ENCODE measurements around the gene TUBGCP2. TPM values are rescaled to one million over a fixed set of nuclear protein-coding genes. Genes with fewer than 3 reads are reported as not detected.

Gene TUBGCP2
- total and polyA plus RNA-seq, 2 of the 13 experiments (the other 11 are each of a cell fraction or from before 2014, with no cell fraction given), result 21.3 to 34.5 TPM

- TF ChIP-seq ARID5B (CRISPR knock-in tag; IDR thresholded peaks at IDR 0.05) (peak; percentile 26; the same call in 1 of the 2 replicates), SRSF9 (IDR thresholded peaks at IDR 0.05; ENCODE audit: borderline replicate concordance, insufficient read depth, low read depth, low read length, poor library complexity, severe bottlenecking) (no peak), IRF2 (CRISPR knock-in tag; IDR thresholded peaks at IDR 0.05) (peak; percentile 63; the same call in 1 of the 2 replicates), MAX (IDR thresholded peaks at IDR 0.05) (peak; percentile 74), JARID2 (CRISPR knock-in tag; IDR thresholded peaks at IDR 0.05; ENCODE audit: insufficient replicate concordance) (peak; percentile 87), NCOA2 (CRISPR knock-in tag; IDR thresholded peaks at IDR 0.05) (no peak), ERF (CRISPR knock-in tag; IDR thresholded peaks at IDR 0.05) (no peak), SMARCC2 (IDR thresholded peaks at IDR 0.05) (no peak), KAT7 (CRISPR knock-in tag; IDR thresholded peaks at IDR 0.05; ENCODE audit: borderline replicate concordance) (no peak), SALL1 (CRISPR knock-in tag; IDR thresholded peaks at IDR 0.05) (peak; percentile 67), ZNF263 (CRISPR knock-in tag; IDR thresholded peaks at IDR 0.05) (peak; percentile 99), EZH2 (conservative IDR thresholded peaks at IDR 0.05; ENCODE audit: low read depth, low read length) (no peak), THAP7 (CRISPR knock-in tag; IDR thresholded peaks at IDR 0.05) (no peak), ZSCAN30 (CRISPR knock-in tag; IDR thresholded peaks at IDR 0.05) (no peak), CHCHD3 (CRISPR knock-in tag; IDR thresholded peaks at IDR 0.05) (no peak), ZNF446 (CRISPR knock-in tag; IDR thresholded peaks at IDR 0.05) (no peak), ZNF547 (CRISPR knock-in tag; IDR thresholded peaks at IDR 0.05) (no peak), SNAI1 (CRISPR knock-in tag; IDR thresholded peaks at IDR 0.05; ENCODE audit: borderline replicate concordance) (no peak), ZNF784 (CRISPR knock-in tag; IDR thresholded peaks at IDR 0.05; ENCODE audit: borderline replicate concordance) (no peak), PCBP2 (optimal IDR thresholded peaks at IDR 0.05; ENCODE audit: low read depth, low read length, poor library complexity, severe bottlenecking) (no peak), ZNF607 (CRISPR knock-in tag; IDR thresholded peaks at IDR 0.05; ENCODE audit: borderline replicate concordance) (no peak), ZNF367 (CRISPR knock-in tag; IDR thresholded peaks at IDR 0.05; ENCODE audit: borderline replicate concordance) (no peak), NKX3-1 (CRISPR knock-in tag; IDR thresholded peaks at IDR 0.05) (no peak), ZNF839 (CRISPR knock-in tag; IDR thresholded peaks at IDR 0.05; ENCODE audit: borderline replicate concordance) (0 out of 2 replicates have a peak, but pooled peaks have one; percentile 37), ZFY (CRISPR knock-in tag; IDR thresholded peaks at IDR 0.05) (peak; percentile 59)
Observed at GRCh38 chr10:133318494-133319127, 9.9 kb upstream of the TUBGCP2 start (continued).
